HepG2 (cell line): ENCODE results near the gene ANXA7.

Experiments used
- EP300 ChIP-seq, 3 experiments: sonication (generic) in 1 of 3; formaldehyde crosslinking in 1 of 3; IDR thresholded peaks; 2 replicates each; pipeline versions ENCODE4 v1.5.1 to v1.6.1; 2011 to 2020; ENCODE audit warnings: low read depth in 2 of 3, low read length in 2 of 3, borderline replicate concordance in 1 of 3, improper control_type of control experiment in 1 of 3, mild to moderate bottlenecking in 1 of 3, missing genetic modification reagents in 1 of 3, moderate library complexity in 1 of 3
- FOSL2 ChIP-seq: sonication (generic); formaldehyde crosslinking; IDR thresholded peaks from 2 replicates; pipeline ENCODE4 v1.4.0; 2020; ENCODE audit warnings: missing genetic modification reagents
- KDM5A ChIP-seq: fragments of 200-600 bp; sonication (generic); IDR thresholded peaks from 2 replicates; pipeline ENCODE4 v1.7.0; 2018; ENCODE audit warnings: antibody characterized with exemption, mild to moderate bottlenecking, low read length, borderline replicate concordance
- MEF2D ChIP-seq: sonication (generic); formaldehyde crosslinking; IDR thresholded peaks from 2 replicates; pipeline ENCODE4 v1.5.1; 2020; ENCODE audit warnings: mild to moderate bottlenecking, missing genetic modification reagents
- POLR2A ChIP-seq, 2 experiments: IDR thresholded peaks; 2 replicates each; pipeline ENCODE4 v1.6.1; 2011; ENCODE audit warnings: low read depth in 2 of 2, low read length in 2 of 2, mild to moderate bottlenecking in 1 of 2, moderate library complexity in 1 of 2; ENCODE audit not compliant: insufficient read depth in 1 of 2
- TEAD2 ChIP-seq: sonication (generic); formaldehyde crosslinking; IDR thresholded peaks from 2 replicates; pipeline ENCODE4 v1.9.0; 2021; ENCODE audit warnings: missing genetic modification reagents

- no peak for TF ChIP-seq TEAD2 (CRISPR knock-in tag)
- TF ChIP-seq KDM5A = no peak
- no peak for TF ChIP-seq EP300 (IDR thresholded peaks at IDR 0.05; ENCODE audit: low read depth in 2 of 2, low read length in 2 of 2)
- no peak for TF ChIP-seq EP300 (CRISPR knock-in tag; IDR thresholded peaks at IDR 0.05; ENCODE audit: borderline replicate concordance)
- TF ChIP-seq POLR2A (IDR thresholded peaks at IDR 0.05; ENCODE audit: insufficient read depth in 1 of 2, low read depth in 2 of 2, low read length in 2 of 2) = no peak
- TF ChIP-seq FOSL2 (CRISPR knock-in tag) = no peak
- TF ChIP-seq MEF2D (CRISPR knock-in tag) = no peak
Measured at GRCh38 chr10:73376679-73377078, 37.2 kb downstream of the ANXA7 start.
